Measurements from ENCODE around the gene AREG. TPM values are rescaled to one million over a fixed set of nuclear protein-coding genes. Genes with fewer than 3 reads are reported as not detected.
A peak's percentile ranks its signal among the peaks of the same experiment; 100 is the strongest.
"Not testable (repeated sequence)": the region's sequence is repeated elsewhere in the genome, so short reads cannot be mapped to it uniquely, and the experiment has no call there.

The AREG gene, protein sequence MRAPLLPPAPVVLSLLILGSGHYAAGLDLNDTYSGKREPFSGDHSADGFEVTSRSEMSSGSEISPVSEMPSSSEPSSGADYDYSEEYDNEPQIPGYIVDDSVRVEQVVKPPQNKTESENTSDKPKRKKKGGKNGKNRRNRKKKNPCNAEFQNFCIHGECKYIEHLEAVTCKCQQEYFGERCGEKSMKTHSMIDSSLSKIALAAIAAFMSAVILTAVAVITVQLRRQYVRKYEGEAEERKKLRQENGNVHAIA
- under 1 TPM in 2 of 4 donors, not detected in 2; 0.29 to 0.31 TPM for polyA plus RNA-seq (ENCODE audit: insufficient read length in 4 of 4)

DNA sequence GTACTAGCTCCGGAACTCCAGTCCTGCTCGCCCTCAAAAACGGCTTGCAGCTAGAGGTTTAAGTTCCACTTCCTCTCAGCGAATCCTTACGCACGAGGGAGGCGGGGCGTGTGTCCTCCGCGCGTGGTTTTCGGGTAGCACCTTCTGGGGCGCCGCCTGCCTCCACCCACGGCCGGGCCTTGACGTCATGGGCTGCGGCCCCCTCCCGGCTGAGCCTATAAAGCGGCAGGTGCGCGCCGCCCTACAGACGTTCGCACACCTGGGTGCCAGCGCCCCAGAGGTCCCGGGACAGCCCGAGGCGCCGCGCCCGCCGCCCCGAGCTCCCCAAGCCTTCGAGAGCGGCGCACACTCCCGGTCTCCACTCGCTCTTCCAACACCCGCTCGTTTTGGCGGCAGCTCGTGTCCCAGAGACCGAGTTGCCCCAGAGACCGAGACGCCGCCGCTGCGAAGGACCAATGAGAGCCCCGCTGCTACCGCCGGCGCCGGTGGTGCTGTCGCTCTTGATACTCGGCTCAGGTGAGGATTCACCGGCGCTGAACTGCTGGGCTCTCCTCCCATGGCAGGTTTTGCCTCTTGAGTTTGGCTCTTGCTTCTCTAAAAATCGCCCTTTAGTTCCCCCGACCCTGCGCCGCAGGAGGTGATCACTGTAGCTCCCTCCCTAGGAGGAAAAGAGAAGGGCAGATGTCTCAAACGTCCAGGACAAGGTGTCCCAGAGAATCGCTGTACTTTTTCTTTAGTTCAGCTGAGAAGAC lies at the start of gene AREG:
AREG (plus strand) TSS at position 246 of the 752 bp plus-strand sequence; CDS start at position 456, 210 bp downstream.
- peak in 2 of 4 donors; percentile 13 to 18 for DNase-seq (ENCODE audit: low read depth in 4 of 4, low spot score in 3 of 4)

DNA sequence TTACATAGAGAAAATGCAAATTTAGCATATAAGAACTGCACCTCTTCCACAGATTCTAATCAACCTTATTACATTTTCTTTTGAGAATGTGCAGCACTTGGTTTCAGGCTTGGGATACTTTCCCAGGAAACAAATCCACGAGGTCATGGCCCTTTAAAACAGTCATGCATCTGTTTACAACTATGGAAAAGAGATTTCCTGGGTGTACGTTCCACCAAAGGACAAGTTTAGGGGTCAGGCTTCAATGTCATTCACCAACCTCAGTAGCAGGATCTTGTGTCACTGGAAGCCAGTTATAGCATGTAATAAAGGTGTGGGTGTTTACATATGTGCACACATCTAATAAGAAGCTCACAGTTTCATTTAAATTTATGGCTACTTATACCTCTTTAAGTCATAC lies 49.3 kb upstream of the AREG start:
- DNase-seq (ENCODE audit: low read depth in 4 of 4, low spot score in 3 of 4) = no peak

DNA sequence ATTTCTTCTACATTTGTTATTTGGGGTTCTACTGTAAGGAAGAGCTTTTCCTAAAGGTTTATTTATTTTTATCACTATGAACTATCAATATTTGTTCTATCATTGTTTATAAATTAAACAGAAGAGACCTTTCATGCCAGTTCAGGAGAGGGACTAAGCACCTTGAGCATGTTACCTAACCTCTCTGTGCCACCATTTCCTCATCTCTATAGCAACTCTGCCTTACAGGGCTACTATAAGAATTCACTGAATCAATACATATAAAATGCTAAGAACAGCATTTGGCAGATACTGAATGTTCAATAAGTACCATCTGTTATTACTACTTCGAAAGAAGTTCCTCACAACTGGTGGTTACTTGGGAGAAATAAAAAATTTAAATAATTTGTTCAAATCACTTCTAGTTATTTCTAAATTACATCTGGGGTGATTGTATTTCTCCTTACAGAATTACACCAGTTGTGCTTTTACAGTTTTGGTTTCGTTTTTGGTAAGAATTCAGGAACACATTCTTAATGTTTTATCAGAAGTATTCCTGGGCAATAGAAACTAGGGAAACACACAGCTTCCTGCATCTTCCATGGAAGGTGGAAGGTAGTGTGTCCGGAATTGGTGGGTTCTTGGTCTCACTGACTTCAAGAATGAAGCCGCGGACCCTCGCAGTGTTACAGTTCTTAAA lies 47.0 kb upstream of the AREG start:
- DNase-seq (ENCODE audit: low read depth in 4 of 4, low spot score in 3 of 4) = no peak

- not testable (repeated sequence) for DNase-seq (ENCODE audit: low read depth in 4 of 4, low spot score in 3 of 4)
These were observed 45.9 kb upstream of the AREG start for GRCh38 chr4:74398894-74399589.

- DNase-seq (ENCODE audit: low read depth in 4 of 4, low spot score in 3 of 4) = no peak
These were observed 44.5 kb upstream of the AREG start for GRCh38 chr4:74400395-74400794.

GRCh38 chr4:74402692-74403456 lies 42.1 kb upstream of the AREG start:
- no peak for DNase-seq (ENCODE audit: low read depth in 4 of 4, low spot score in 3 of 4)

GRCh38 chr4:74407891-74408290 lies 37.0 kb upstream of the AREG start:
- no peak for DNase-seq (ENCODE audit: low read depth in 4 of 4, low spot score in 3 of 4)

GRCh38 chr4:74408639-74409038 lies 36.3 kb upstream of the AREG start:
- DNase-seq (ENCODE audit: low read depth in 4 of 4, low spot score in 3 of 4) = no peak

- DNase-seq (ENCODE audit: low read depth in 4 of 4, low spot score in 3 of 4) = no peak
These were observed 34.7 kb upstream of the AREG start for GRCh38 chr4:74410272-74410671.

- DNase-seq (ENCODE audit: low read depth in 4 of 4, low spot score in 3 of 4) = no peak
These were observed 32.7 kb upstream of the AREG start for GRCh38 chr4:74412225-74412624.

DNA sequence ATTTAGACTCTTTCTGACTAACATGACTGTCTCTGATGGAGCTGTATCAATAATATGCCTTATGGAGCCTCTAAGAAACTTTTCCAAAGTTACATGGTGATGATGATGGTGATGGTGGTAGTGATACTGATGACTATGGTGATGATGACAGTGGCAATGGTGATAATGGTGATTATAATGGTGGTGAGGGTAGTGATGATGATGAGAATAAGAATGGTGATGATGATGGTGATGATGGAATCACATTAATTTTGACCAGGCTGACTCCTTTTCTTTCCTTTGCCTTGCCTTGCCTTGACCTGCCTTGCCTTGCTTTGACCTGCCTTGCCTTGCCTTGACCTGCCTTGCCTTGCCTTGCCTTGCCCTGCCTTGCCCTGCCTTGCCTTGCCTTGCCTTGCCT lies 31.7 kb upstream of the AREG start:
- no peak for DNase-seq (ENCODE audit: low read depth in 4 of 4, low spot score in 3 of 4)

GRCh38 chr4:74414149-74414809 lies 30.7 kb upstream of the AREG start:
- DNase-seq (ENCODE audit: low read depth in 4 of 4, low spot score in 3 of 4) = no peak

- no peak for DNase-seq (ENCODE audit: low read depth in 4 of 4, low spot score in 3 of 4)
These were observed 29.2 kb upstream of the AREG start for GRCh38 chr4:74415602-74416300.

DNA sequence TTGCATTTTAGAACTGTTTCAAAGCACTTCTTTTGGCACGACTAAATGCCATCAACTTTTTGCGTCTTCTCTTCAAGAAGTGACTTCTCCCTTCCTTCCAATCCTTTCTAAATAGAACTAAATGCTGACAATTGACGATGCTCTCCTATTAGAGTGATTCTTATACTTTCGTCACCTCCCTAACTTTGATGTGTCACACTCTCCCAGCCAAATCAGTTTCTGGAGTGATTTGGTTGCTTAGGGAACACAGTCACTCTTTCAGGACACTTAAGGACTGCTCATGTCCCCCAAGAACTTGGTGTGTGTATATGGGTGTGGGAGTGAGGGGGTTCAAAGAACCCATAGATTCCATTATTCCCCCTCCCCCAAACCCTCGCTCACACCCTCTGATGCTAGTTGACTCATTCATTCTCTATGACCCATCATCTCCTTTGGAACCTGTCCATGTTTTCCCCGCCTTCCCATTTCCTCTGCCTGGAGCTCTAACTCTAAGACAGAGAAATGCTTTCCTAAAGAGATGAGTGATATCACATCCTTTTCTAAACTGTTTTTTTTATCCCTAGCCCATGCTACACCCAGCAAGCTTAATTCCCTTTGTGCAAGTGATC lies 26.8 kb upstream of the AREG start:
- no peak for DNase-seq (ENCODE audit: low read depth in 4 of 4, low spot score in 3 of 4)

DNA sequence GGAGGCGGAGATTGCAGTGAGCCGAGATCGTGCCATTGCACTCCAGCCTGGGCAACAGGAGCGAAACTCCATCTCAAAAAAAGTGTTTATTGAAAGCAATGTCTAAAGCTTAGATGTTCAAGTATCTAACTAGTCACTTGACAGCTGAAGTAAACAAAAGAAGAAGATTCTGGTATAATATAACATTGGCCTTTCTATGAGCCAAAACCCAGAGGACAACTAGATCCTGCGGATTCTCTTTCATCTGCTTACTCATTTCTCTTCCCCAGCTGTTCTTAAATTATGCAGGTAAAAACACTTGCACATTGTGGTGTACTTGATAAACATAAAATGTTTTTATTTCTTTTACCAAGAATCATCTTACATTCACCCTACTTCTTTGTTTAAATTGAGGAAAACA lies 24.1 kb upstream of the AREG start:
- no peak for DNase-seq (ENCODE audit: low read depth in 4 of 4, low spot score in 3 of 4)

- no peak for DNase-seq (ENCODE audit: low read depth in 4 of 4, low spot score in 3 of 4)
These were observed 21.8 kb upstream of the AREG start for GRCh38 chr4:74423104-74423503.

- DNase-seq (ENCODE audit: low read depth in 4 of 4, low spot score in 3 of 4) = no peak
These were observed 20.8 kb upstream of the AREG start for GRCh38 chr4:74424111-74424510.

GRCh38 chr4:74426101-74426500 lies 18.8 kb upstream of the AREG start:
- no peak for DNase-seq (ENCODE audit: low read depth in 4 of 4, low spot score in 3 of 4)

- DNase-seq (ENCODE audit: low read depth in 4 of 4, low spot score in 3 of 4) = no peak
These were observed 16.7 kb upstream of the AREG start for GRCh38 chr4:74428276-74428675.
